Activated CD4-positive, alpha-beta T cell treated with anti-CD3 and anti-CD28 coated beads, Interleukin-2, amount 50 U/mL, for 16 hours (primary cell): ENCODE data around the gene VWA3B.
"Not testable (repeated sequence)": the region's sequence is repeated elsewhere in the genome, so short reads cannot be mapped to it uniquely, and the experiment has no call there.

Source experiments
- DNase-seq: peaks from one replicate; pipeline ENCODE4 v3.0.0-alpha.2; 2020

The VWA3B gene

GRCh38 chr2:98268225-98268624 lies 181.3 kb downstream of the VWA3B start:
- DNase-seq = not testable (repeated sequence)

DNA sequence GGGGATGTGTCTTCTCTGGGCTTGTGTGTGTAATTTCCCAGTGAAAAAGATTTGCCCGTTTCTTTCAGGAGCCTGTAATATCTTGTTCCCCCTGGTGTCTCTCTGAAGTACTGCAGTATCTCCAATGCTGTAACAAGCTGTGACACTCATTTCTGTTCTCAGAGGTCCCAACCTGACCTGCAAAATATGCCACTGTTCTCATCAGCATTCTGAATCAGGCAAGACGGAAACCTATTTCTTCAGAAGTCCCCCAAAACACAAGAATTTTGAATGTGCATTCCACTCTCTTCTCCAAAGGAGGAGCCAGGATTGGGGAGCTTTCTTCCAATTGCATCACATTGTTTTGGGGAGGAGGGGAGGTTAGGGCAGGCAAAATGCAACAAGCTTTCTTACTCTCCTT lies 182.3 kb downstream of the VWA3B start:
- DNase-seq = peak; percentile 45

DNA sequence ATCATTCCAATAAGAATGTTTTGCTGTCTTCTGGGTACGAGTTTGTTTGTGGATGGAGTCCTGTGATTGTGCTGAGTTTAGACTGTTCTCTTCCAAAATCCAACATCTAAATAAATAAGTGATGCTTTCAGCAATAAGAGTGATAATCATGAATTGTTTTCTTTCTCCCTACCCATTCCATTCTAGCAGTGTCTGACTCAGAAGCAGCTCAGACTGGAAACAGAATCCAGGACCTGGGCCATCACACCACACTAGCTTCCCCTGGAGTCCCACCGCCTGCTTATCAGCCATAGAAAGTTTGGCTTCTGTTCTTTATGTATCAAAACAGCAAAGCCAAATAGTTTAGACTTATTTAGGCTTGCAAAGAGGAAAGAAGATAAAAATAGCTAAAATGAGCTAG lies 182.9 kb downstream of the VWA3B start:
- DNase-seq = no peak

DNA sequence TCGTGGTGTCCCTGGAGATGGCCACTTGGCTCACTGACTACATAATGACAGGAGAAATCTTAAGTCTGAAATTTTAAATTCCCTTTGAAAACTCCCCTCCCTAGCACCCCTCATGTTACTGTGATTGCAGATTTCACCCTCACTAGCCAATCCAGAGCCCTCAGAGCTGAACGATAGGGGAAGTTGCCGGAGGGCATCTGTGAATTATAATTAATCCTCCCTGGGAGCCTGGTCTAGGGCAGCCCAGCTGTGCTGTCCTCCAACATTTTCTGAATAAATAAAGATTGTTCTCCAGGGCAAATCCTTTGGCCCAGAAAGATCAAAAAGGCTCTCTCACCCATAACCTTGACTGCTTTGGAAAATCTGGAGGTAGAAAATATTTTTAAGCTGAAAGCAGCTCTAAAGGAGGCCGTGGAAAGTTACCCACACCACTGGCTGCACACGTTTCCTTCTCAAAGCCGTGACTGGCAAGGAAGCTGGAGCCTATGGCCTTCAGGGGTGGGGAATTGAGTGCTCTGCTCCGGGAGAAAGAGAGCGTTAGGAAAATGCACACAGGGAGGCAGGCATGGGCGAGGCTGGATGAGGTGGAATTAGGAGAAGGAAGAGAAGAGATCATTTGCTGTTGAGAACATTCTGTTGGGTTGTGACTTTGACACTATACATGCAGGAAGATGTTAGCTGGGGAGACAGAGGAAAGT lies 190.3 kb downstream of the VWA3B start:
- no peak for DNase-seq

DNA sequence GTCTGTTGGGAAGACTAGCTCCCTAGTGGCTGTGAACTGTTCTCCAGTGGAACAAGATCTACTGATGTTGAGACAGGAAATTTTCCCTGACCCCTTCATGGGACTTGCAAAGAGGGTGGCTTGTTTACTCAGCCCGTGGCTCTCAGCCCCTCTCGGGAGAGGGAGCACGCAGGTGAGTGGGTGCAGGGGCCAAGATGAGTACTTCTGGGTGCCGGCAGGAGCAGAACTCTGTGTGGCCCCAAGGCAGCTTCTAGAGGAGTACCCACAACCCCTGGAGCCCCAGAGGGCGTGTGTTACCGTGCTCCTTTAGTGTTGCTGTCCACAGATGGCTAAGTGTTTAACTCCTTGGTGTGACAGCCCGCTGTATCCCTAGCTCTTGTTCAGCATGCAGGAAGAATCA lies 191.1 kb downstream of the VWA3B start:
- no peak for DNase-seq

GRCh38 chr2:98280376-98281102 lies 193.6 kb downstream of the VWA3B start:
- DNase-seq = no peak

DNA sequence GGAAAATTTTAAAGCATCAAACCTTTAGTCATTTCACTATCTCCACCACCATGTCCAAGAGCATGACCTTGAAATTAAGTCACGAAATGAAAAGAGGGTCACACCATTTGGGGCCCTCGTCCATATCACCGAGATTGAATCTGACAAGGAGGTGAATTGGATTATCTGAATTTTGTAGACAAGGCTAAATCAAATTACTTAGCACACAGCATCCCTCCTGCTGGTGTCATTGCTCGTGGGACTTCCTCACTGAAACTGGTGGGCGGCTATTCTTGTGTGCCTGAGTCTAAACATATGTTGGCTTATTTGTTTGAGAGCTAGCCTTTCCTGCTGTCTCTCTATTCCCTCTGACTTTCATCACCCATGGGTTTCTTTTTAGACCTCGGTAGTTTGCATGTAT lies 194.6 kb downstream of the VWA3B start:
- no peak for DNase-seq

DNA sequence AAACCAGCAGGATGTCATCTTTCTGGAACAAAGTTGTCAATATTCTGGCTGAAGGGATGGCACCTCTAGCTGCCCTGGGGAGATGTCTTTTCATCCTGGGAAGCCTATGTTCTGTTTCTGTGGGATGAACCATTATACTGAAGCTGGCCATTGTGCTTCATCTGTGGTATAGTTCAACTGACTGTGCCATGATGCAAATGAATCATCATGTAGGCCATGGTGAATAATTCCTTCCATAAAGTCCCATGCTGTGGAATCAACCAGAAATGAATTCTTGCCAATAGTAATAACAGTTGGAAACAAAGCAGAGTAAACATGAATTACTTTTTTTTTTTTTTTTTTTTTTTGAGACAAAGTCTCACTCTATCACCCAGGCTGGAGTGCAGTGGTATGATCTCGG lies 195.1 kb downstream of the VWA3B start:
- no peak for DNase-seq

GRCh38 chr2:98293030-98293429 lies 206.1 kb downstream of the VWA3B start:
- DNase-seq = no peak

DNA sequence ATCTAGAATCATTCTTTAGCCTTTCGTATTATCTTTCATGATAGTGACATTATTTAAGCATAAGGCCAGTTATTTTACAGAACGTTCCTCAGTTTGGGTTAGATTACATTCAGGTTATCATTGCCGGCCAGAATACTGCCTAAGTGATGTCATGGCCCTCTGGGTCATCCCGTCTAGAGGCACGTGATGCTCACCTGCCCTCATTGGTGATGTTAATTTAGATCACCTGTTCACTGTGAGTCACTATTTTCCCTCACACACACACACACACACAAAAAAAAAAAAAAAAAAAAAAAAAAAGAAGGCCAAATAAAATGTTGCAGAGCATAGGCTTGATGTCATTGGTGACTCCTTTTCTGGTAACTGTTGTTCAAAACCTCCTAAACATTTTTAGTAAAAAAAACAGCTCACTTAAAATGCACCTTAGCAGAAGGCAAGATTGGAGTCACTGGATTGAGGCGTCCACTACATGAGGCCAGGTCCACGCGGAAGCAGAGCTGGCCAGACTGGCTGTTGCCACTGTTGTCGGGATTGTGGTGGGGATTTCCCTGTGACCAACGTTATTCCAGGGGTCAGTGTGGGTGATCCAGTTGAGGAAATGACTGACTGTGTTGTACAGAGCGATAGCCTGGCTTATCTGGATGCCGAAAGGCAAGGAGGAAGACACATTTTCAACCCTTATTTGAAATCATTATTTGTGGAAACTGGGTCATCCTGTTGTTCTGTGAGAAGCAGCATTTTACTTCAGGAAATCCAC lies 207.1 kb downstream of the VWA3B start:
- DNase-seq = no peak

DNA sequence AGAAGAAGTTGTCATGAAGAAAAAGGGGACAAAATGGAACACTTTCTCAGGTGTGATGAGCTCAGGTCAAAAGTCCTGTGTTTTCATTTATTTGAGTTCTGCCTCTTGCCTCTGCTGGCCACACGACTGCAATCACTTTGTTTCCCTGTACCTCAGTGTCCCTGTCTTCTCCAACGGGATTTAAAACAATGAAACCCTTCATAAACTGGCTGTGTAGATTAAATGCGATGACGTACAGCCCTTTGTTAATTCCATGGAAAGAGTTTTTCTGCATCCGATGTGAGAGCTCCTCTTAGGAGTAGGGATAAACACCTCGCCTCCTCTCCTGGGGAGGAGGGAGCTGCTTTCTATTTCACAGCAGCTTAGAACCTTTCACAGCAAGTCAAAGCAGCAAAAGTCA lies 207.7 kb downstream of the VWA3B start:
- no peak for DNase-seq

DNA sequence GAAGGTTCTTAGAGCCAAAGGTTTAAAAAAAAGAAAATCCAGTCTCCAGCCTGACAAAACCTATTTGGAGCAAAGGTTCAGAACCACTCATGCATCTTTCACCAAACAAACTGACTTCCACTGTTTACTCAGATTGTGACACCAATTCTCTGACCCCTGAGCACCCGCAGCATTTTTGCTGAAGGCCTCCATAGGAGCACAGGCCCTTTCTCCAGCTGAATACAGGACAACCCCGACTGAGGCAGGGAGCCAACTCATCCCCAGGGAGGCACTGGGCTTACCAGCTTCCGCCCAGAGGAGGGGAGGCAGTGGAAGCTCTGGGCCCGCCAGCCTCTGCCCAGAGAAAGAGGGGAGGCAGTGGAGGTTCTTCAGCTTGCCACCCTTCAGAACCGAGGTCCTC lies 208.3 kb downstream of the VWA3B start:
- no peak for DNase-seq

DNA sequence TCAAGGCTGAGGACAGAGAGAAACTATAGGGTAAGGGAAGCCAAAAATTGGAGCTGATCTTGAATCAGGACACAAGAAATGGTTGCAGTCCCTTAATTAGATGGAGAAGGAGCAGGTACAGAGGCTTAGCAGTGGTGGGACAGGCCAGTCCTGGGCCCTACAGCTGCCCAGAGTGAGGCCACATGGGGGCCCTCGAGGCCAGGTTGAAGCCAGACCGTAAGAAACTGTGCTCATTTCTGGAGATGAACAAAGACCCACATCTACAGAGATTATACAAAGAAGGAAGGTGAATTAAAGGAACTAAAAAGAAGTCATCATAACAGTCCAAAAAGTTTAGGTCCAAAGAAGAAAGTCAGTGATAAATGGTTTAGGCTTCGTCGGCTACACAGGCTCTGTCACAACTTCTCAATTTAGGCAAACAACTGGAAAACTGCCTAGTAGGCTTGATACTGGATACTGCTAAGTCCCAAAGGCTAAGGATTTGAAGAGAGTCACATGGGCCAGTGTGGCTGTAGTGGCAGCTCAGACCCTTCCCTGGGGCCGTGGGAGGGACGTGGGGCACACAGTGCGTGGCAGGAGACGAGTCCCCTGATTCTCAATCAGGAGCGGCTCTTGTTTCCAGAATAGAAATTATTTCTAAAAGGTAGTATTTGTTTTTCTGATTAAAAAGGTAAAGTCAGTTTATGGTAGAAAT lies 208.9 kb downstream of the VWA3B start:
- no peak for DNase-seq

DNA sequence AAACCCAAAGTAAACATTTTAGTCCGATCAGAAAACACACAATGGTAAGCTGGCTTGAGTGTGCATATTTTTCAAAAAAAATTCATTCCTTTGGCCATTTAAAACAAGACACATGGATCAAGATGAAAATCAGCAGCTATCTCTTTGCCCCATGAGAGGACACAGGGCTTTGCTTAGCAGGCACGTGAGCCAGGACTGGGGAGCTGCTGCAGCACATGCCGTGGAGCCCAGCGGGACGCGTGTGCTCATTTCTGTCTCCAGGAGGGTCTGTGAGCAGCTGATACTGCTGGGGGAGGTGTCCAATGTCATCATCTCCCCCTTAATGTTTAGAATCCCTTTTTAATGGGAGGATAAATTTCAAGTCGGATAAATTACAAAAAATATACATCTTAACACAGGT lies 209.5 kb downstream of the VWA3B start:
- no peak for DNase-seq

DNA sequence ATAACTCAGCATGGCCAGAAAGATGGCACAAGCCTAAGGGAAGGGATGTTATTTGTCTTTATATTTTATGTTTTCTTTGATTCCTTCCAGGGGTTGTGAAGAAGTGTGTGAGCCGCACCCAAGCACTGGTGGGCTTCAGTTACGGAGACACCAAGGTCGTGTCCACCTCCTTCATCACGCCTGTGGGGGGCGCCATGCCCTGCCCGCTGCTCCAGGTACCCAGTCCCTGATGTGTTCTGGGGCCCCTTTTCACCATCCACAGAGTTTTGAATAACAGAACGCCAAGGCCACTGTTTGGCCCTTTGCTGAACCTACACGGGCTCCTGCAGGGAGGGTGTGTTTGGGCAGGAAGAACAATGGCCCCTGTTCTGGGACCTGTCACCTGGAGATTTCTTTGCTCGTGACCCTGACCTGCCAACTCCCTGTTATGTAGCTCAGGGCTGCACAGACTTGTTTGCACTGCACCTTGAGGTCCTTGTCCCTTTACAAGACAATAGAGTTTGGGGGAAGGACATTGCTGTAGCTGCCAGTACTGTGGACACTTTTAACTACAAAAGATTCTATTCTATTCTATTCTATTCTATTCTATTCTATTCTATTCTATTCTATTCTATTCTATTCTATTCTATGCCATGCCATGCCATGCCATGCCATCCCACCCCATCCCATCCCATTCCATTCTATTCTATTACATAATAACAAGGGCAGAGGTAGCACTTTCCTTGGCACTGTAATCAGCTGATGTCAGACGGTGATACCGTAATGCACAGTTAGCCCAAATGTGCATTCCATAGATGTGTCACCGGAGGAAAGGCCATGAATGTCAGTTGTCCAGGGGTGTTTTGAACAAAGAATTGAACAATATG lies 211.1 kb downstream of the VWA3B start:
- no peak for DNase-seq

DNA sequence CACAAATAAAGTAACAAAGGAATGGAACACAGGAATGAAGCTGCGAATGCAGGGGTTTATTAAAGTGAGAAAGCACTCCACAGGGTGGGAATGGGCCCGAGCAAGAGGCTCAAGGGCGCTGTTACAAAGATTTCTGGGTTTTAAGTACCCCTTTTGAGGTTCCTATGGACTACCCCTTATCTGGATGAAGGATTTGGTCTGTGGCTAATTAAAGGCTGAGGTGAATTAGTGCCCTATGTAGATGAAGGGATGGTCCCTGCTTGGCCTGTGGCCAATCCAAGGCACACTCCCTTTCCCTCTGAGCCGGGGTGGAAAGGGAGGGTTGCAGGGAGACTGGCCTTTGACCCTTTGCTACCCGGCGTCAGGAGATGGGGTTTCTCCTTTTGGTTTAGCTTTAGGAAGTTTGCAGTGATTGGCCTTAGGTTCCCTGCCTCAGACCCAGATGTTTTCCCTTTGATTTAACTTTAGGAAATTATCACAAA lies 211.8 kb downstream of the VWA3B start:
- DNase-seq = no peak

- no peak for DNase-seq
Observed at GRCh38 chr2:98299211-98299905, 212.4 kb downstream of the VWA3B start.

DNA sequence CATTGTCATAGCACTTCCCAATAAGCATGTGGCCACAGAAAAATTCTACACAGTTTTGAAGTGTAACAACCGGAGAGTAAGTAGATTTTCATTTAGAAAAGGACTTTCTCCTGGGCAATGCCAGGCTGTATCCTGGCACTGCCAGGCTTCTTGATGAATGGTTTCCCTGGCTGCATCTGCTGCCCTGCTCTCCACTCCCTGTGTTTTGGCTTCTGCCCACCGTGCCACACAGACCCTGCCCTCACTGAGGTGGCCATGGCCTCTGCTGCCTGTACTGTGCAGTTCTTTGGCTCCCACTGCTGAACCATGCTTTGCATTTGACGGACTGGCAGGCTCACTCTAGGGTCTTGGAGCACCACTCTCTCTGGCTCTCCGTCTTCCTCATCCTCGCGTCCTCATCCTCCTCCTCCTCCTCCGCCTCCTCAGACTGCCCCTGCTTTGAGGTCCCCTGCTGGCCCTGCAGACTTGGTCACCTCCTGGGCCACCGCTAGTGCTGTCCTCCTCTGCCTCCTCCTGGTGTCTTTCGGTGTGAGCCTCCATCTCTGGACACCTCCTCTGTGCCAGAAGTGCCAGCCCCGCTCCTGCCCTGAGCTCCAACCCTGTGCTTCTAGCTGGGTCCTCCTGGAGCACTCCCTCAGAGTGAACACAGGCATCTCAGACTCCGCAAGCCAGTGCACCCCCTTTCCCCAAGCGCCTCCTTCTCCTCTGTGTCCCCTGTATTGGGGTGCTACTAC lies 213.3 kb downstream of the VWA3B start:
- DNase-seq = no peak

GRCh38 chr2:98301469-98301868 lies 214.5 kb downstream of the VWA3B start:
- no peak for DNase-seq

DNA sequence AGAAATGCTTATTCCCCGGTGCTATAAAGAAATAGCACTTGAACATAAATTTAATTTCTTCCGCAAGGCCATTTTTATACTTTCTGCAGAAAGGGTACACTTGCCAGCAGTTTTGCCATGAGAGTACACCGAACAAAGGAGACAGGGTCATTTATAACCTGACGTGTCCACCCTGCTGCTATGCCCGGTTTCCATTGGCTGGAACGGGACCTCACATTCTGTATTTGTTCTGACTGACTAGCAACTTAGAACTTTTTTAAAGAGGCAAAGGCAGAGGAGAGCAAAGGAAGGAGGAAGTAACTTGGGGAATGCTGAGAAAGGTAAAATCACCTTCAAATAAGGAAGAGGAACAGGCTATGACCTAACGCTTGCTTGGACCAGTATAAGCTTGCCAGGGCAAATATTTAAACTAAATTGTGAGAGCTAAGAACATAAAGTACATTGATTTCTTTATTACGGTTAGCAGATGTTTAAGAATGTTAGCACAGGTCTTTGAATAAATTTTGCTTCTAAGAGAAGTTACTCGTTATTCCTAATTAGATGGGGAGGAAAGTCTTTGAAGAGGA lies 220.2 kb downstream of the VWA3B start:
- DNase-seq = not testable (repeated sequence)
